GM12872 (cell line): ENCODE data around the gene NKX2-2.

Experiments used
- TF ChIP-seq, protein P1 (sequence below): IDR thresholded peaks from 3 replicates; pipeline ENCODE4 v1.5.1; 2011; ENCODE audit warnings: low read depth, mild to moderate bottlenecking, low read length, moderate library complexity; ENCODE audit not compliant: insufficient read depth

NKX2-2 gene

DNA sequence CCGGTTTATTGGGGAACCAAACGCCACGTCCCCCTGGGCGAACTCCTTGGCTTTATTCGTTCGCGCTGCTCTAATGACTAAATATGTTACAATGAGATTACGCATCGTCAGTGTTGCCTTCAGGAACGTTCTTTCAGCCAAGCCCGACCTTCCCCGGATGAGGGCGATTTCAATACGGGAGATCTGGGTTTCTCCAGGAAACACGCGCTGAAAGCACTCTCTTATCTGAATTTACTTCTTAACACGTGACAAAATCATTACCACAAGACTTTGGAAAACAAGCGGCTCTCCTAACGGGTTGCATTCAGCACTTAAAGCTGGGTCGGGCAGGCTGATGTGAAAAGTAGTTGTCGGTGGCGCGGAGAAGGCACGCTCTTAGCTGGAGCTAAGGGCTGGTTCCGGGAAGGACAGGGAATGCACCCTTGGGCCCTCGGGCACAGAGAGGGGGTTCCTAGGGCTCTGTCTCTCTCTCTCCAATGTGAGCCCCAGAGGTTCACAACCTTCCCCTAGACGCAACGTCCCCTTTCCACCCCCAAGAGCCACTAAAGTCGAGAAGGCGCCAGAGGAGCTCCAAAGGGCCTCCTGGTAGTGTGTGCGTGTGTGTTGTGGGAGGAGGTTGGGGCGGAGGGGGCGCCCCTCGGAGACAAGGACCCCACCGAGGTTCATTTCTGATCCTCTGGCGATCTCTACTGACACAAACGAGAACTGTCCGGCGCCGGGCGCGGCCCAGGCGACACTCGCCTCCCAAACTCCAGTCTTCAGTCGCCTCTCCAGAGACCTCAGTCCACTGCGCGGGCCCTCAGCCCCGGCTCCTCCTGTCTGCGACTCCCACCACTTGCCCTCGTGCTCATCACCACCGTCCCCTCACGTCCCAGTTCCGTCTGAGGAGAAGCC lies 7.1 kb upstream of the NKX2-2 start:
- TF ChIP-seq, protein P1, sequence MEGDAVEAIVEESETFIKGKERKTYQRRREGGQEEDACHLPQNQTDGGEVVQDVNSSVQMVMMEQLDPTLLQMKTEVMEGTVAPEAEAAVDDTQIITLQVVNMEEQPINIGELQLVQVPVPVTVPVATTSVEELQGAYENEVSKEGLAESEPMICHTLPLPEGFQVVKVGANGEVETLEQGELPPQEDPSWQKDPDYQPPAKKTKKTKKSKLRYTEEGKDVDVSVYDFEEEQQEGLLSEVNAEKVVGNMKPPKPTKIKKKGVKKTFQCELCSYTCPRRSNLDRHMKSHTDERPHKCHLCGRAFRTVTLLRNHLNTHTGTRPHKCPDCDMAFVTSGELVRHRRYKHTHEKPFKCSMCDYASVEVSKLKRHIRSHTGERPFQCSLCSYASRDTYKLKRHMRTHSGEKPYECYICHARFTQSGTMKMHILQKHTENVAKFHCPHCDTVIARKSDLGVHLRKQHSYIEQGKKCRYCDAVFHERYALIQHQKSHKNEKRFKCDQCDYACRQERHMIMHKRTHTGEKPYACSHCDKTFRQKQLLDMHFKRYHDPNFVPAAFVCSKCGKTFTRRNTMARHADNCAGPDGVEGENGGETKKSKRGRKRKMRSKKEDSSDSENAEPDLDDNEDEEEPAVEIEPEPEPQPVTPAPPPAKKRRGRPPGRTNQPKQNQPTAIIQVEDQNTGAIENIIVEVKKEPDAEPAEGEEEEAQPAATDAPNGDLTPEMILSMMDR = no peak

DNA sequence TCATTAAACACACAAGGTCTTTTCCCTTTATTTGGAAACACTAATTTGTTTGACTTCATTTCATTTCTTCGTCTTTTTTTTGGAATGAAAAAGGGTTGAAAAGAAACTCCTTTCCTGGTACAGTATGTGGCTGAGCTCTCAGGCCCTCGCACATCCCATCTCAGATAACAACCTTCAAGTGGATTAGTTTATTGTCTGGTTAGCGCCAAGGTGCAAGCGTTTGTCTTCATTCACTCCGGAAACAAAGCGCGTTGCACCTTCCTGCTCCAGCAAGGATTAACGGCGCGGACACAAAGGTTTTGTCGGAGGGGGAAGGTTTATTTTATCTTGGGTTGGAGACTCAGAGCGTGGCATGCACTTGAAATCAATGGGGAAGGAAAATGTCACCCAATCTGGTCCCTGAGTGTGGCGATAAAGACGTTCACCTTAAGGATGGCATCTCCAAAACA lies 5.3 kb upstream of the NKX2-2 start:
- TF ChIP-seq, protein P1 = no peak

DNA sequence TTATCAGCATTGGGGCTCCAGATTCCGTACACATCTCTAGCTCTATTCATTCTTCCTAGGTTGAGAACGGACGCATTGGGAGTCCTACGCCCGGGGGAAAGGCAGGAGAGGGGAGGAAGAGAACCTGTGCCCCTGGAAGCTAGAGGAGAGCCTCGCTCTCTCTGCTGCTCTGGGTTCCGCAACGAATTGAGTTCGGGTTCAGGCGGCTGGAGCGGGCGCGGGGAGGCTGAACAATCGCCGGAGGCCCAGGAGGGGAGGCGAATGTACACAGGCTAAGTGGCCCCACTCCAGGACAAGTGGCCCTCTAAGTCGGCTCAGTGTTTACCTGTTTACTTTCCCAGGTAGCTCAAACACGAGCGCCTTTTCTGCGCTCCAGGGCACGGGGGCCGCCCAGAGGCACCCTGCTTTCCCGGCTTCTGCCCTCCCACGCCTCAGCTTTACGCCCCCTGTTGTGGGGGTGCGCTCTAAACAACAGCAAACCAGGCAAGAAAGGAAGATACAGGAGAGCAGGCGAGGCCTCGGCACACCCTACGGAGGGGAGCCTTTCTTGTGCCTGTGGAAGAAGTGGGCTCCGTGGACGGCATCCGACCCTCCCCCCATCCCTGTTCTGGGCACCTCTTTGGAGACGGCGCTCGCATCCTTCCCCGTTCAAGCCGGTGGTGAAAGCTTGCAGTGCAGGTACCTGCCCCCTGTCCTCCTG lies 4.6 kb upstream of the NKX2-2 start:
- TF ChIP-seq, protein P1 = no peak

DNA sequence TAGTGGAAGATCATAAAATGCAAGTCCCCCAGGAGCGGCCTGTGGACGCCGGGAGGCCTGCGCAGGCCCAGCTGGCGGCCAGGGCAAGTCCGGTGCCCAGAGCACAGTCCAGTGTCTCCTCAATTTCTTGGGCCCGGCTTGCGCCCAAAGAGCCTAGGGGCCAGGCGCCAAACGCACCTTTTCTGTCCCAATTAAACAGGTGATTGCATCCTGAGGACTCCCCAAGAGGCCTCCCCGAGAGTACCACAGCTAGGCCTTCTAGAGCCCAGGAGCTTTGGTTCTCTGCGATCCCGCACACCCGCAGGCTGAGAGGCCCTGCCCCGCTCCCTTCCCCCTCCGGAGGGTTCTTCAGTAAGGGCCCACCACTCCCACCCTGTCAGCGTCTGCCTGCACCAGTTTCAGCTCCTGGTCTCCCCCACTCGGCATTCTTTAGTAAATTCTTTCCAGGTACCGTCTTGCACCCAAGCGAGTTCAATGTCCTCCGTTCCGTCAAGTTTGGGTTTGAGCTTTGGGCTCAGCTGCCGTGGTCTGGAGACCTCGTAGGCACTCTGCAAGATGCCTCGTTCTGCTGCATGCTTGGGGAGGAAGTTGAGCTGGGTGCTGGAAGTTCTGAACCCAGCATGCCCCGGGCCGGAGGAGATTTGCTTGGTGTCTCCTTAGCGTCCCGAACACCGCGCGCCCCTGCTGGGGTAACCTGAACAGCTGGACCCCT lies 3.9 kb upstream of the NKX2-2 start:
- TF ChIP-seq, protein P1 = no peak

DNA sequence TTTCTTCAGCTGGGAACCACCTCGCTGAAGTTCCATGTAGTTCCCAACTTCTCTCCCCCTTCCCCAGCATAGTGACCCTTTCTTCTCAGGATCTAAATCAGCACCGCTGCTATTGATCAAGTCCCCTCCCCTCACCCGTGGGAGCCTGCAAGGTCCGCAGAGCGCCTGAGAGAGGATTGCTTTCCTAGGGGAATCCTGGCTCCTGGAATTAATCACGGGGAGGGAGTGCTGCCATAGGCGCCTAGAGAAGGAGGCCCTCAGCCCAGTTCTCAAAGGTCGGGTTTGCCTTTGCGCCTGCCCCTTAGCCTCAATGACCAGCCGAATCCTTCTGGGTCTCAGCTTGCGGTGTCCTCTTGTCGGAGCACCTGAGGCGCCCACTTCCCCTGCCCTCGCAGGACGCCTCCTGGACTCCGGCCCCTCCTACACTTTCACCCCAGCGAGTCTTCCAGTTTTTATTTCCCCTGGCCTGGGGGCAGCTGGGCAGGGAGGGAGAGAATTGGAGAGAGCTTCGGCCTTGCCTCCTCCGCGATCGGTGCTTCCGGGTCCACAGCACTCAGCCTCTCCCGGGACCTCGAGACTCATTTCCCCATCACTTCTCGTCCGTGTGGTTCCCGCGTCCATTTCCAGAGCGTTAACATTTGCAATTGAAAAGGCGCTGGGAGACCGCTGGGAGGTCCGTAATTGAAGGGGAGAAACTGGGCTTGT lies 3.1 kb upstream of the NKX2-2 start:
- TF ChIP-seq, protein P1 = no peak

DNA sequence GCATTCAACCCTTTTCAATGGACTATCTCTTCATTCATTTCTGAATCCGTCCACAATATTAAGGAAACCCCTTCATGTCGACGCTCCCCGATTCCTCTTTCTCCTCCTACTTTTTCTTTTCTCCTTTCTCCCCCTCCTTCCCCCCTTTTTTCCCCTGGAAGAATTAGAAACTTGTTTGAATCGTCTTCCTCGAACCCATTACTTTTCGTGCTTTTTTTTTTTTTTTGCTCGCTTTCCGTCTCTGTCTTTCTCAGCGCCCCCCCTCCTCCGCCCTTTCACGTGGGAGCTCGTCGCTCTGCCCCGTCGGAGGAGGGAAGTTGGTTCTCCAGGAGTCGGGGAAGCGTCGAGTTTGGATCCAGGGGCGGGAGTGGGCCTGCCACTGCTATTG lies 2.3 kb upstream of the NKX2-2 start:
- TF ChIP-seq, protein P1 = no peak
